Liver (tissue), 9 donors: ENCODE data around the gene NOX3. TPM values are rescaled to one million over a fixed set of nuclear protein-coding genes. Genes with fewer than 3 reads are reported as not detected.

Experiments used
- DNase-seq: peaks from one replicate; pipeline ENCODE4 v3.0.0-alpha.2; 2017; ENCODE audit warnings: low spot score
- H3K27ac ChIP-seq, 2 donors: one replicate each; pipeline ENCODE4 v1.7.0; 2013; ENCODE audit warnings: inconsistent platforms in 2 of 2, low read length in 2 of 2, control low read depth in 1 of 2, low read depth in 1 of 2, mild to moderate bottlenecking in 1 of 2
- H3K27me3 ChIP-seq, 4 donors: one replicate each; pipeline versions ENCODE4 v1.6.1 to v1.7.0; 2013; ENCODE audit warnings: low read length in 3 of 4, inconsistent platforms in 1 of 4, mild to moderate bottlenecking in 1 of 4, moderate library complexity in 1 of 4; ENCODE audit not compliant: control insufficient read depth in 4 of 4, insufficient read depth in 4 of 4
- H3K36me3 ChIP-seq, 4 donors: one replicate each; pipeline versions ENCODE4 v1.6.1 to v1.7.0; 2013; ENCODE audit warnings: low read length in 3 of 4, mild to moderate bottlenecking in 3 of 4, low read depth in 1 of 4, moderate library complexity in 1 of 4; ENCODE audit not compliant: control insufficient read depth in 4 of 4, insufficient read depth in 3 of 4
- H3K4me1 ChIP-seq, 4 donors: one replicate each; pipeline versions ENCODE4 v1.6.1 to v1.7.0; 2013; ENCODE audit warnings: low read length in 3 of 4, mild to moderate bottlenecking in 3 of 4, moderate library complexity in 1 of 4; ENCODE audit not compliant: control insufficient read depth in 4 of 4, insufficient read depth in 4 of 4
- H3K4me3 ChIP-seq, 3 donors: one replicate each; pipeline versions ENCODE4 v1.6.1 to v1.7.0; 2013; ENCODE audit warnings: low read length in 3 of 3, control low read depth in 1 of 3, low read depth in 1 of 3, mild to moderate bottlenecking in 1 of 3
- H3K9ac ChIP-seq, 2 donors: one replicate each; pipeline ENCODE4 v1.7.0; 2013; ENCODE audit warnings: low read length in 2 of 2, mild to moderate bottlenecking in 2 of 2, moderate library complexity in 2 of 2, control low read depth in 1 of 2, low read depth in 1 of 2
- H3K9me3 ChIP-seq, 4 donors: one replicate each; pipeline versions ENCODE4 v1.6.1 to v1.7.0; 2013; ENCODE audit warnings: low read length in 3 of 4; ENCODE audit not compliant: control insufficient read depth in 4 of 4
- FOXA1 ChIP-seq: IDR thresholded peaks from 2 replicates; pipeline ENCODE4 v1.6.1; 2016; ENCODE audit warnings: antibody characterized with exemption
- FOXA2 ChIP-seq: IDR thresholded peaks from 2 replicates; pipeline ENCODE4 v1.6.1; 2016; ENCODE audit warnings: antibody characterized with exemption
- GABPA ChIP-seq, 2 donors: IDR thresholded peaks in 1 of 2; conservative IDR thresholded peaks in 1 of 2; 2 replicates each; pipeline ENCODE4 v1.6.1; 2016; ENCODE audit warnings: antibody characterized with exemption in 2 of 2, mild to moderate bottlenecking in 1 of 2, moderate library complexity in 1 of 2
- HNF4G ChIP-seq: IDR thresholded peaks from 2 replicates; pipeline ENCODE4 v1.6.1; 2016; ENCODE audit warnings: antibody characterized with exemption
- JUND ChIP-seq, 2 donors: IDR thresholded peaks; 2 replicates each; pipeline ENCODE4 v1.6.1; 2016; ENCODE audit warnings: antibody characterized with exemption in 2 of 2
- NR2F2 ChIP-seq: IDR thresholded peaks from 2 replicates; pipeline ENCODE4 v1.6.1; 2016; ENCODE audit warnings: antibody characterized with exemption
- RAD21 ChIP-seq, 2 donors: IDR thresholded peaks; 2 replicates each; pipeline ENCODE4 v1.6.1; 2016; ENCODE audit warnings: antibody characterized with exemption in 2 of 2, mild to moderate bottlenecking in 2 of 2
- RXRA ChIP-seq, 2 donors: IDR thresholded peaks; 2 replicates each; pipeline ENCODE4 v1.6.1; 2017 to 2018; ENCODE audit warnings: antibody characterized with exemption in 2 of 2, mild to moderate bottlenecking in 1 of 2
- TAF1 ChIP-seq: conservative IDR thresholded peaks from 2 replicates; pipeline ENCODE4 v1.6.1; 2016; ENCODE audit warnings: antibody characterized with exemption, mild to moderate bottlenecking
- YY1 ChIP-seq: IDR thresholded peaks from 2 replicates; pipeline ENCODE4 v1.6.1; 2016; ENCODE audit warnings: antibody characterized with exemption, mild to moderate bottlenecking
- WGBS: extraction: QIAGEN DNeasy Blood & Tissue Kit; methylation state at CpG from one replicate; pipeline ENCODE4 v1.1.7; 2013; 5-methylcytosine and 5-hydroxymethylcytosine counted together
- polyA plus RNA-seq, 2 donors: library from polyadenylated mRNA; stranded (reverse) in 1 of 2; unstranded in 1 of 2; fragments of 200-250 nt in 1 of 2; fragments of >200 nt in 1 of 2; fragmentation: Nextera tagmentation in 1 of 2; extraction: Ambion mirVana in 1 of 2; gene quantifications; one replicate each; pipeline versions ENCODE4 v1.2.1 to v1.2.3, GENCODE V29; 2013 to 2015
- total RNA-seq, 2 donors: library from RNA; depleted of rRNA; stranded (reverse); fragments of >200 nt; gene quantifications; one replicate each; pipeline ENCODE4 v1.2.3, GENCODE V29; 2014
- TF ChIP-seq, protein P1 (sequence below): IDR thresholded peaks from 2 replicates; pipeline ENCODE4 v1.6.1; 2016; ENCODE audit warnings: antibody characterized with exemption
- TF ChIP-seq, protein P2 (sequence below): IDR thresholded peaks from 2 replicates; pipeline ENCODE4 v1.6.1; 2016; ENCODE audit warnings: antibody characterized with exemption, mild to moderate bottlenecking
- TF ChIP-seq, protein P3 (sequence below): fragments of 150-350 bp; IDR thresholded peaks from 2 replicates; pipeline ENCODE4 v1.5.1; 2017; ENCODE audit warnings: improper control_type of control experiment, low read depth, low read length; ENCODE audit not compliant: missing input control
- TF ChIP-seq, protein P4 (sequence below): IDR thresholded peaks from 2 replicates; pipeline ENCODE4 v1.6.1; 2016; ENCODE audit warnings: antibody characterized with exemption
- donor health status: healthy.
- donor health status: healthy.
- donor health status: healthy.
- donor health status: healthy.
- donor health status: healthy.

The NOX3 gene
- total and polyA plus RNA-seq, 4 donors, result not detected

DNA sequence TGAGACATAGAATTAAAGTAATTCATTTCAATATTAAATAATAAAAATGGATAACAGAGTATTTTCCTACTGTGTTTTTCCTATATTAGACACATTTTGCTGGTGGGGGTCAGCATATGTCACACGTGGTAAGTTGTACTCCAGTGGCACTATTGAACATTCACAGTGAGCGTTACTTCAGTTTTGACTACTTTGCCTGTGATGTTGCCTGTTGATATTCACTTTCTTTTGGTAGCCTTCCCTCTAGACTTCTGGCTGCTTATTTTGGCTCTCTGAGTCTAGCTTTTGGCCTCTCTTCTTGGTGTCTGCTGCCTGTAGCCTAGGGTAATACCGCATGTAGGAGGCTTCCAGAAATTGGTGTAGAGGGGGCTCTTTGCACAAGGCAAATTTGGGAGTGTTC, 76.9 kb downstream of the NOX3 start:
- H3K9ac ChIP-seq, result no peak overlapping the region
- 87% methylated on average over 3 of the region's 3 CpGs for WGBS
- H3K4me3 ChIP-seq, result no peak overlapping the region
- no peak for DNase-seq
- H3K4me1 ChIP-seq, result no peaks in the 10 kb centered on the region
- H3K36me3 ChIP-seq, result no peaks in the 10 kb centered on the region
- H3K27me3 ChIP-seq, result no peaks in the 10 kb centered on the region
- no peak for TF ChIP-seq NR2F2
- H3K27ac ChIP-seq, result no peak overlapping the region
- peaks cover 0 to 4% (median 0%) of the 10 kb centered on the region in 4 donors for H3K9me3 ChIP-seq

DNA sequence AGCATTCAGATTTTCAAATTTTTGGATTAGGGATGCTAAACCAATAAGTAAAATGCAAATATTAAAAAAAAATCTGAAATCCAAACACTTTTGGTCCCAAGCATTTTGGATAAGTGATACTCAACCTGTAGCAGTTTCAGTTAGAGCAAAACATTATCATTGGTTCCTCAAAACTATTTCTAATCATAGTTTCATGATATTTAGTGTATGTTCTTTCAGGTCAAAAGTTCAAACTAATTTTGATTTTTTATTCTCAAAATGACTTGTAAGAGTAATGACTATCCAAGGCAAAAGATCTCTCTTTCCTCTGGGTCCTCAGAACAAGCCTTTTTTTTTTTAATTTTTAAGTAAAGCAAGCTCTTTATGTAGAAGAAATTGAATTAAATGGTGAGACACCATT, 77.4 kb downstream of the NOX3 start:
- no peak overlapping the region for H3K9ac ChIP-seq

DNA sequence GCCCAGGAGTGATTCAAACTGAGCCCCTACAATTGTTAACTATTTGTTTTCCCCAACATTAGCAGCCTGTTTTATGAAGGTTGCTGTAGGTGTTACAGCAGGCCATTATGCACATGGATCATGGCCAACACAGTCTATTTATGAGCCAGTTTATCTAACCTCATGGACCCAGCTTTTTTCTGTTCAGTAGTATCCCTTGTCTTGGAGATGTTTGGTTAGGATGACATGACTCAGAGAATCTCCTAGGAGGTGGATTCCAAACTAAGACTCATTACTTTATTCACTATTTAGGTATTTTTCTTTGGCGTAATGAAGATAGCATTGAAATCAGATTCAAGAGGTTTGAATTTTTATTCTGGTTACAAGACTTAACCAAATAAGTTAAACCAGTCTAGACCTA, 78.6 kb downstream of the NOX3 start:
- Histone ChIP-seq H3K27ac (no peak overlapping the region), H3K27me3 (no peaks in the 10 kb centered on the region), H3K9me3 (no peaks in the 10 kb centered on the region), H3K36me3 (no peaks in the 10 kb centered on the region), H3K4me1 (no peaks in the 10 kb centered on the region), H3K4me3 (no peak overlapping the region), H3K9ac (no peak overlapping the region)
- DNase-seq, result no peak
- TF ChIP-seq FOXA2 (no peak), TAF1 (no peak), RXRA (IDR thresholded peaks at IDR 0.05) (no peak), JUND (IDR thresholded peaks at IDR 0.05) (no peak)
- WGBS, result 97% methylated on average over 1 of the region's 1 CpG

More for the DNA sequence above, 77.4 kb downstream of the NOX3 start:
- Histone ChIP-seq H3K4me3 (no peak overlapping the region), H3K9me3 (peaks cover 0 to 1% (median 0%) of the 10 kb centered on the region in 4 donors), H3K27me3 (no peaks in the 10 kb centered on the region), H3K4me1 (no peaks in the 10 kb centered on the region), H3K36me3 (no peaks in the 10 kb centered on the region), H3K27ac (no peak overlapping the region)
- TF ChIP-seq NR2F2 (no peak), RAD21 (IDR thresholded peaks at IDR 0.05) (no peak), FOXA2 (no peak), JUND (IDR thresholded peaks at IDR 0.05) (no peak), HNF4G (no peak), FOXA1 (no peak), YY1 (no peak), GABPA (IDR thresholded peaks at IDR 0.05 in 1 of 2, conservative IDR thresholded peaks at IDR 0.05 in 1 of 2) (no peak)
- TF ChIP-seq, protein P1, sequence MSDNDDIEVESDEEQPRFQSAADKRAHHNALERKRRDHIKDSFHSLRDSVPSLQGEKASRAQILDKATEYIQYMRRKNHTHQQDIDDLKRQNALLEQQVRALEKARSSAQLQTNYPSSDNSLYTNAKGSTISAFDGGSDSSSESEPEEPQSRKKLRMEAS, result no peak
- TF ChIP-seq, protein P2, sequence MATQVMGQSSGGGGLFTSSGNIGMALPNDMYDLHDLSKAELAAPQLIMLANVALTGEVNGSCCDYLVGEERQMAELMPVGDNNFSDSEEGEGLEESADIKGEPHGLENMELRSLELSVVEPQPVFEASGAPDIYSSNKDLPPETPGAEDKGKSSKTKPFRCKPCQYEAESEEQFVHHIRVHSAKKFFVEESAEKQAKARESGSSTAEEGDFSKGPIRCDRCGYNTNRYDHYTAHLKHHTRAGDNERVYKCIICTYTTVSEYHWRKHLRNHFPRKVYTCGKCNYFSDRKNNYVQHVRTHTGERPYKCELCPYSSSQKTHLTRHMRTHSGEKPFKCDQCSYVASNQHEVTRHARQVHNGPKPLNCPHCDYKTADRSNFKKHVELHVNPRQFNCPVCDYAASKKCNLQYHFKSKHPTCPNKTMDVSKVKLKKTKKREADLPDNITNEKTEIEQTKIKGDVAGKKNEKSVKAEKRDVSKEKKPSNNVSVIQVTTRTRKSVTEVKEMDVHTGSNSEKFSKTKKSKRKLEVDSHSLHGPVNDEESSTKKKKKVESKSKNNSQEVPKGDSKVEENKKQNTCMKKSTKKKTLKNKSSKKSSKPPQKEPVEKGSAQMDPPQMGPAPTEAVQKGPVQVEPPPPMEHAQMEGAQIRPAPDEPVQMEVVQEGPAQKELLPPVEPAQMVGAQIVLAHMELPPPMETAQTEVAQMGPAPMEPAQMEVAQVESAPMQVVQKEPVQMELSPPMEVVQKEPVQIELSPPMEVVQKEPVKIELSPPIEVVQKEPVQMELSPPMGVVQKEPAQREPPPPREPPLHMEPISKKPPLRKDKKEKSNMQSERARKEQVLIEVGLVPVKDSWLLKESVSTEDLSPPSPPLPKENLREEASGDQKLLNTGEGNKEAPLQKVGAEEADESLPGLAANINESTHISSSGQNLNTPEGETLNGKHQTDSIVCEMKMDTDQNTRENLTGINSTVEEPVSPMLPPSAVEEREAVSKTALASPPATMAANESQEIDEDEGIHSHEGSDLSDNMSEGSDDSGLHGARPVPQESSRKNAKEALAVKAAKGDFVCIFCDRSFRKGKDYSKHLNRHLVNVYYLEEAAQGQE, result no peak
- TF ChIP-seq, protein P3, sequence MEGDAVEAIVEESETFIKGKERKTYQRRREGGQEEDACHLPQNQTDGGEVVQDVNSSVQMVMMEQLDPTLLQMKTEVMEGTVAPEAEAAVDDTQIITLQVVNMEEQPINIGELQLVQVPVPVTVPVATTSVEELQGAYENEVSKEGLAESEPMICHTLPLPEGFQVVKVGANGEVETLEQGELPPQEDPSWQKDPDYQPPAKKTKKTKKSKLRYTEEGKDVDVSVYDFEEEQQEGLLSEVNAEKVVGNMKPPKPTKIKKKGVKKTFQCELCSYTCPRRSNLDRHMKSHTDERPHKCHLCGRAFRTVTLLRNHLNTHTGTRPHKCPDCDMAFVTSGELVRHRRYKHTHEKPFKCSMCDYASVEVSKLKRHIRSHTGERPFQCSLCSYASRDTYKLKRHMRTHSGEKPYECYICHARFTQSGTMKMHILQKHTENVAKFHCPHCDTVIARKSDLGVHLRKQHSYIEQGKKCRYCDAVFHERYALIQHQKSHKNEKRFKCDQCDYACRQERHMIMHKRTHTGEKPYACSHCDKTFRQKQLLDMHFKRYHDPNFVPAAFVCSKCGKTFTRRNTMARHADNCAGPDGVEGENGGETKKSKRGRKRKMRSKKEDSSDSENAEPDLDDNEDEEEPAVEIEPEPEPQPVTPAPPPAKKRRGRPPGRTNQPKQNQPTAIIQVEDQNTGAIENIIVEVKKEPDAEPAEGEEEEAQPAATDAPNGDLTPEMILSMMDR, result no peak
- TF ChIP-seq, protein P4, sequence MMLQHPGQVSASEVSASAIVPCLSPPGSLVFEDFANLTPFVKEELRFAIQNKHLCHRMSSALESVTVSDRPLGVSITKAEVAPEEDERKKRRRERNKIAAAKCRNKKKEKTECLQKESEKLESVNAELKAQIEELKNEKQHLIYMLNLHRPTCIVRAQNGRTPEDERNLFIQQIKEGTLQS, result no peak
- no peak for DNase-seq
